ENCODE results near the gene MBP. TPM values are rescaled to one million over a fixed set of nuclear protein-coding genes. Genes with fewer than 3 reads are reported as not detected.
"Not testable (repeated sequence)": the region's sequence is repeated elsewhere in the genome, so short reads cannot be mapped to it uniquely, and the experiment has no call there.

The MBP gene
- total RNA-seq, 1 donor from 2014 or later, result 2,463 TPM

DNA sequence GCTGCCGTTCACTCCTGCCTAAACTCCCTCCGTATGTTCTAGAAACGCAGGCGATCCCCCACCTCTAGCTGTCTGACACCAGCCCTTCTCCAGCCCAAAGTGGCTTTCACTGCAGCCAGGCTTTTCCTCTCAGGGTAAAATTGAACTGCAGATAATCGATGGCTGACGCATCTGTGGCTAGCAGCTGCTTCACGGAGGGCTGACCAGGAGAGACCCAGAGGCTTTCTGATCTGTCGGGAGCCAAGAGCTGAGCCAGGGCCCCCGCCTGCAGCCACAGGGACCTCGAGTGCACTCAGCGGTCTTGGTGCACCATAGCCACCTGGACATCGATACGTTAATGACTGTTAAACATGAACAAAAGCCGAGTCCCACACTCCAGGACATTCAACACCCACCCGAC, 107.5 kb downstream of the MBP start:
- intact Hi-C loops (cut with DNase I), result no loop called here
- no peak for ATAC-seq
- no peak for DNase-seq (ENCODE audit: low spot score)

DNA sequence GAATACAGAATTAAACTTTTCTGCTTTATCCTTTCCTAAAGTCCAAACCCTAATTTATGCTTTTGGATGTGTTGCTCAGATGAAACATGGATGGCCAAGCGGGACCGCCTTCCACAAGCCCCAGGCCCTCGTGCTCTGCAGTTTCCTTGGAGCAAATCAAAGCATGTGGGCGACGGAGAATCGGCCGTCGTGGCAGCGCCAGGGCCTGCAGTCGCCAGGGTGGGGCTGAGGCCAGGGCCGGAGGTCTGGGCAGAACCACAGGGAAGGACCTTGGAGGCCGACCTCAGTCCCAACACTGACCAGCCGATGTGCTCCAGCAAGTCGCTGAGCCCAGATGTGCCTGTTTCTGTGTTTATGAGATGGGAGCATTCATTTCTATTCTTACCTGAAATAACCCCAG, 108.1 kb downstream of the MBP start:
- no peak for DNase-seq (ENCODE audit: low spot score)
- no peak for ATAC-seq
- intact Hi-C loops (cut with DNase I), result no loop called here

DNA sequence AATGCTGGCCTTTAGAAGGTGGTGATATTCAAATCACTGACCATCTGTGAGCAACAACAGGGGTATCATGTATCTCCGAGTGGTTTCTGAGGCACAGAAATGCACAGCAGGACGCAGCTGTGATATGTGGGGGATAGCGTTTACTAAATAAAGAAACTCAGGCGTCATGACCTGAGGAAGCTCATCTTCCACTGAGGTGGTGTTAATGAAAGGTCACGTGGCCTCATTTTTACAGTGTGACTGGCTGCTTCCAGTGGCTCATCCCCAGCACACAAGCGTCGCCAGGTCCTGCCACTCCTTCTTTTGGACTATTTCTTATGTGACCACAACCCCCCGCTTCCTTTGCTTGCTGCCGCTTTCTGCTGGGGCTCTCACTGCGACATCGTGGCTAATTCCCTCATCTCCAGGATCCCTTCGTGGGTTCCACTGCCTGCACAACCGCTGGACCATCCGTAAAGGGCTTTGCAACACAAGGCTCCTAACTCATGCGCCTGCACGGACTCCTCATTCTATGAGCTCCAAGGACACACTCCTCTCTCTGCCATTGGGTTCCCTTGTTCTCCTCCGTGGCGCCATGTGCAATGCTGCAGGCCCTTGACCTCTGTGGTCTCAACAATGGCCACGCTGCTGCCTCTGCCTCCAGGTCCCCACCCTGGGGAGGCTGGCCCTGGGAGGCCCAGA, 109.3 kb downstream of the MBP start:
- intact Hi-C loops (cut with DNase I), result no loop called here
- ATAC-seq (peak; percentile 18), DNase-seq (ENCODE audit: low spot score) (no peak)

DNA sequence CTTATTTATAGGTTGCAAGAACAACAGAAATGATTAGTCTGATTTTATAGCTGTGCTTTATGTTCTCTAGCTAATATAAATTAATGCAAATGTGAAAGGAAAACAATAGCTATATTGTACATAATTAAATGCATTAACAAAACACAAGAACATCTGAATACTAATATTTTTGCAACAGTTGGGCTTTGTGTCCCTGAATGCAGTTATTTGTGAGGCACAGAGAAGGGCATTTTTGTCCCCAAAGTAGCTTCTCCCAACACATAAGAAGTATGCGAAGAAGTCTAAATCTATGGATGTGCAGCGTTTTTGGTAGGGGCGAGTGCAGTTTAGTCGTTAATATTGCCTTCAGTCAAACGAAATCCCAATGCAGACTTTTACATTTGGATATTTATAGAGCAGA, 110.0 kb downstream of the MBP start:
- DNase-seq (ENCODE audit: low spot score), result no peak
- ATAC-seq, result no peak
- intact Hi-C loops (cut with DNase I), result no loop called here

DNA sequence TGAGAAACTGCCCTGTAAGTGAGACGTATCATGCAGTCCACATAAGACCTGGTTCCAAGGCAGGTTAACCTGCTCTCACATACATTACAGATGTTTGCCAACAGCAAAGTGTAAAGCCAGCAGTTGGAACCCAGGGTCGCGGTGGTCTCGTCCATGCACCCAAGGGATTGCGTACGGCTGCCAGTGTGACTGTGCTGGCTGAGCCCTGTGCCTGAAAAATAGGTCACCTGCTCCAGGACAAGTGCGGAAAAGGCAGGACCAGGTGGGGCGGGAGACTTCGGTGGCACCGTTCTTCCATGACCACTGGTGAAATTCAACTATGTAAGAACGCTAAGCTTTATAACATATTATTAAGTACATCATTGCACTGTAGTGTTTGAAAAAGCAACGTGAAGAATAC, 110.5 kb downstream of the MBP start:
- DNase-seq (ENCODE audit: low spot score) (no peak), ATAC-seq (no peak)
- intact Hi-C loops (cut with DNase I), result no loop called here

DNA sequence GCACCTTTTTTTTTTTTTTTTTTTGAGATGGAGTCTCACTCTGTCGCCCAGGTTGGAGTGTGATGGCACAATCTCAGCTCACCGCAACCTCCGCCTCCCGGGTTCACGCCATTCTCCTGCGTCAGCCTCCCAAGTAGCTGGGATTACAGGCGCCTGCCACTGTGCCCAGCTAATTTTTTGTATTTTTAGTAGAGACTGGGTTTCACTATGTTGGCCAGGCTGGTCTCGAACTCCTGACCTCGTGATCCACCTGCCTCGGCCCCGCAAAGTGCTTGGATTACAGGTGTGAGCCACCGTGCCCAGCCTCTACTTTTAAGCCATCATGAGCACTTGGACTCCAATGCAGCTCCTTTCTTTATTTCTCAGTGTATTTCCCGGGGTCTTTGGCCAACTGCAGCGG, 111.1 kb downstream of the MBP start:
- ATAC-seq; intact Hi-C loops (cut with DNase I); DNase-seq (ENCODE audit: low spot score): not testable (repeated sequence)

DNA sequence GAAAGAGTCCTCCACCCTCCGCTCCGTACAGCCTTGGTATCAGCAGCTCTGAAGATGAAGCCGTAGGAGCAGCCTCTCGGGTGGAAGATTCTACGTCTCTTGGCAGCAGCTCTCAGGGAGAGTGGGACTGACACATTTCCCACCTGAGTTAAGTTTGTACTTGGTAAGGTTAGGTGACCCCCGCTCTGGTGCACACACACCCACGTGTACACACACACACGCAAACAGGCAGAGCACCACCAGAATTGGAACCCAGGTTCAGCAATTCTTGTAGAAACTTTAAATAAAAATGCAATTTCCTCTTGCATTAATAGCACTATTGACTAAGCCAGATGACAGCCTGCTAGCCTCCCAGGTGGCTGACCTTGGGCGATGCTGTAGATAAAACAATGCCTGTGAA, 111.5 kb downstream of the MBP start:
- intact Hi-C loops (cut with DNase I), result no loop called here
- ATAC-seq (no peak), DNase-seq (ENCODE audit: low spot score) (no peak)

DNA sequence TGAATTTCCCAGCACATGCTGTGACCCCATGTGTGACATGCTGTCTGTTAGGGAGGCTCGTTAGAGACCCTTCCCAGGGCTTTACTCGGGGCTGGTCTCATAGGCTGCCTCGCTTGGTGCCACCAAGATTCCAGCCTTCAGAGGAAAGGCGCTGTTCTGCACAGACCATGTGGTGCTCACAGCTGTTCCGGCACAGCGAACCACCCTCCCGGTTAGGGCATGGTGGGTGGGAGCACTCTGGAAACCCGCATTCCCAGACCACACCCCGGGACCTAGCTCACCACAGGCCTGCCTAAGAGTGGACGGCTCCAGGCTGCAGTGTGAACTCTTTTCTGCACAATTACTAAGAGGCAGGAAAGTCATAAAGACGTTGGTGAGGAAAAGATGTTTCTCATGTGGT, 112.0 kb downstream of the MBP start:
- DNase-seq (ENCODE audit: low spot score) (no peak), ATAC-seq (no peak)
- intact Hi-C loops (cut with DNase I), result no loop called here

DNA sequence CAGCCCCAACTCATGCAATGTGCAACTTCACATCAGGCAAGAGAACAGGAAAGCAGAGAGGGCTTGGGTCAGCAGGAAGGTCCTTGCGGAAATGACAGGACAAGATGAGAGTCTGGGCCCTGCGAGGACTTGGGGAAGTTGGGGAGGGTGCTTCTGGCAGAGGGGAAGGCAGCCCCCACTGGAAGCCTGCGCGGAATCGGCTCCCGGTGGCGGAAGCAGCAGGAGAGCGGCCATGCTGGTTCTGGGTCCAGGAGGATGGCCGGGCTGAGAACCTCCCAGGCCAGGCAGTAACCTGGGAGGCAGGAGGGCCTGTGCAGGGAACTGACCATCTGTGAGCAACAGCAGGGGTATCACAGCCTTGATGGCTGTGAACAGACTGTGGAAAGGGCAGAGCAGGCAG, 112.9 kb downstream of the MBP start:
- intact Hi-C loops (cut with DNase I), result no loop called here
- ATAC-seq (no peak), DNase-seq (ENCODE audit: low spot score) (no peak)

DNA sequence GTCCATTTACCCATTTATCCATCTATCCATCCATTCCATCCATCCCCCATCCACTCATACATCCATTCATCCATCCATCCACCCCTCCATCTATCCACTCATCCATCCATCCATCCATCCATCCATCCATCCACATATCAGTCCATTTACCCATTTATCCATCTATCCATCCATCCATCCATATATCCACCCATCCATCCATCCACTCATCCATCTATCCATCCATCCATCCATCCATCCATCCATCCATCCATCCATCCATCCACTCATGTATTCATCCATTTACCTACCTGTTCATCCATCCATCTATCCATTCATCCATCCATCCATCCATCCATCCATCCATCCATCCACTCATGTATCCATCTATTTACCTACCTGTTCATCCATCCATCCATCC, 113.9 kb downstream of the MBP start:
- intact Hi-C loops (cut with DNase I); ATAC-seq; DNase-seq (ENCODE audit: low spot score): not testable (repeated sequence)

DNA sequence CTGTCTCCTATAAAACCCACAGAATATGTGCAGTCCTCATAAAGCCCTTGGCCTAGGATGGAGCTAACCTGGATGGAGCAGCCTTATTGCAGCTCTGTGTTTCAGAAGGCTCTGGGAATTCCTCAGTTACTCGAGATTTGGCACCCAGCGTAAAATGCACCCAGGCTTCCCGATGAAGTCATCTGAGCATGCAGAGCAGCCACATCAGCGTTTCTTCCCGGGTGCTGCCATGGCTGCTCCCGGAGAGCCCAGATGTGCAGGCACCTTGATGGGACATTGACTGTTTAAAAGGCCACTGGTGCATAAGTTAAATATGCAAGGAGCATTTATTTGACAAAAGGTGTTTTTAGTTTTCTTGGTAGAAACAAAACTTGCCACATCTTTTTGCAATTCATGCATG, 115.2 kb downstream of the MBP start:
- DNase-seq (ENCODE audit: low spot score) (no peak), ATAC-seq (no peak)
- intact Hi-C loops (cut with DNase I), result no loop called here

DNA sequence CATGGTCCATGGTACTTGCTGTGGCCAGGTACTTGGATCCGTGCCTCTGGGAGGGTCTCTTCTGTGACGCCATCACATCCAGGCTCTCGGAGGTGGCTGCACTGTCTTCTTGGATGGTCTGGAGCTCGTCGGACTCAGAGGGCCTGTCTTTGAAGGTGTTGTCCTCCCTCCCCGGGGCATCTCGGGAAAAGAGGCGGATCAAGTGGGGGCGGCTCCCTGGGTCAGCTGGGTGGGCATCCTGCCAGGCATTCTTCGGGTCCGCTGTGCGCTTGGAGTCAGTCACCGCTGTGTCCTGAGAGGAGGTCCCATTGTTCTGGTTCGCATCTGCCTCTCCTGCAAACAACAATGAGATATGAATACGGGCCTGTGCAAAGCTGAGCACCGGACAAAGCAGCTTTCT, 115.6 kb downstream of the MBP start:
- intact Hi-C loops (cut with DNase I), result no loop called here
- peak; percentile 66 for ATAC-seq
- peak; percentile 88 for DNase-seq (ENCODE audit: low spot score)

DNA sequence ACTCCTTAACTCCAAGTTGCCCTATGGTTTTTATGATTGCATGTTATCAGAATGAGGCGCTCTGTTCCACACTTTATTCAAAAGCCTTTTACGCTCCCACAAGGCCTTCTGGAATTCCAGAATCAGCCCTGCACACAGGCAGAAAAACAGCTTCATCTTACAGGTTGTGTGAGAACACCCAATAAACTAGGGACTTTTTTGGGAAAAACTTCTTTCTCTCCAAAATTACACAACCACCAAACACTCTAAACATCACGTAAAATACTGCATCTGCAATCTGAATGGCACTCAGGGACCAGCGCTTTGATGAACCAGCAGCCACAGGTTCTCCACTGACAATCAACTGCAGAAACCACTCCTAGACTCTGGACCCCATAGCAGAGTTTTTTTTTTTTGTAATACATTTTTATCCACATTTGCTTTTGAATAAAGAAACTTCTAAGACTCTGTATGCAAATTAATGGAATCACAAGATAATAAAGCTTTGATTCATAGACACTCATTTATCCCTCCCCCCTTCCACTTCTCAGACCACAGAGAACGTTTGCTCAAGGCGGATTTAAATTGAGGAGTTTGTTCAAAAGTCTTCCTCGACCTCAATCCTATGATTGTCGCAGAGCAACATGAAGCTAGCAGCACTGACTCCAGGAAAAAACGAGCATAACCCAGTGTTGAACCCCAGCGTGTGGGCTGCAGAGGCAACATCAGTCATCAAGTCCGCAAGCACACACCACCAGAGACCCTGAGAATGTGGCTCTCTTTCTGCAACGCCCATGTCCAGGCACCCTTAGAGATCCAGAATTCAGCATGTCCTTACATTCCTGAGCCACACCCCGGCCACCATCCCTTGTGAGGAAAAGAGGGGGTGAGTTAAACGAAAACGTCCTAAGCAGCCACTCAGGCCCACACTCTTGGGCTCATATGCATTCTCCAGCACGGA, 116.5 kb downstream of the MBP start:
- intact Hi-C loops (cut with DNase I), result no loop called here

DNA sequence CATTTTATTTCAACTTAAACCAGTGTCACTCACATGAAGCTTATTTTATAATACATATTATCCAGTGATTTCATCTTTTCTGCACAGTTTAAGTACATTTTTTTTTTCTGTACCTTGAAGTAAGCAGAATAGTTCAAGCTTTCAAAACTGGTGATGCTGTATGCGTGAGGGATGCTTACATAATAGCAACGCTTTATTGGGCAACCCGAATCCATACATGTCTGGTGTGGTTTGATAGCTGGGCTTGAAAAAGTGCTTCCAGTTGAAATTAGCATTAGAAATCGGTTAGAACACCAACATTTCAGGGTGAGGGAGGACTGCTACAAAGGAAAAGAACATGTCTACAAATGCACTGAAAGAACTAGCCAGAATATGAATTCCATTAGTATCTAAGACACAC, 117.4 kb downstream of the MBP start:
- ATAC-seq (no peak), DNase-seq (ENCODE audit: low spot score) (no peak)
- intact Hi-C loops (cut with DNase I), result no loop called here

More for the DNA sequence above, 116.5 kb downstream of the MBP start:
- DNase-seq (ENCODE audit: low spot score), result no peak
- ATAC-seq, result no peak

DNA sequence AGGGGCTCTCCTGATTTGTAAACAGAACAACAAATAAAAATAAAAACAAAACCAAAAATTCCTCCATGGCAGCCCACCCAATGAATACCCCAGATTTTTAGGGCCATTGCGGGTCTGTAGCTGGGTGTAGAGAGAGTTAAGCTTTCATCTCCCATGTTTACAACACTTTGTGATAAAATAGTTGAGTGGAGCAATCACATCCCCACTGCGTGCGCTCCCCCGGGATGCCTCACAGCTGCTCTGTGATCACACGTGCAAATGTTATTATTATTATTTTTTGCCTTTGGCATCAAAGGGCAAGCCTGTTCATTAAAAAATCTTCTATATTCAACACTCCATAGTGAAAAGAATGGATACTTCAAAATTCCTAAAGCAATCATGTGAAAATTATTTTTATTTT, 118.0 kb downstream of the MBP start:
- no peak for DNase-seq (ENCODE audit: low spot score)
- ATAC-seq, result peak; percentile 63
- intact Hi-C loops (cut with DNase I), result no loop called here

DNA sequence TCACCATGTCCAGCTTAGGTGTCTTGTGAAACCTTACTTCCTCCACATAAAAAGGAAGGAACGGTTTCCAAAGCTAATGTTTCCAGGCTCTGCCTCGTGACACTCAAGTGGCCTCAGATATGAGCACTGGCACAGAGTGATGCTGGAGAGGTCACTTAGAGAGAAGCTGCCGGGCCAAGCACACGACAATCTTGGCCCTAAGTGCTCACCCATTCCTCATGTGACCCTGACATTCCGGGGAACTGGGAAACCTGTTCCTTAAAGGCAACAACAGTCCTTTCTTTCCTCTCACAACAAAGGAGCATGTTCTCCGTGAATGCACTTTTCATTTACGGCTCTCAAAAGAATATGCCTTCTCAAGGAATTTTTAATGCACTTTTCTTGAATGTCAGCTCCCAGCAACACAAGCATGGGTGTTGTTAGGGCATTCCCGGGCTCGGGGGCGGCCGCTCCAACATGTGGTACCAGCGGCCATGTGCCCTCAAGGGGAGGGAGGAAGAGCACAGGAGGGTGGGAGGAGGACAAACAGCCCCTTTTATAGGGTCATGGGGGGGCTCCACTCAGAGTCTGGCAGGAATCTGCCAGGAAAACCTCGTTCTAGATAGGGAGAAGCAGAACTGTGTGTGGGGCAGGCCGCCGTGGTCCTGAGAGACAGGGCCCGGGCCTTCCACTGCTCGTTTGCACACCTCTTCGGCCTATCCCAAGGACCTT, 118.6 kb downstream of the MBP start:
- no peak for DNase-seq (ENCODE audit: low spot score)
- intact Hi-C loops (cut with DNase I), result no loop called here
- ATAC-seq, result peak; percentile 90

DNA sequence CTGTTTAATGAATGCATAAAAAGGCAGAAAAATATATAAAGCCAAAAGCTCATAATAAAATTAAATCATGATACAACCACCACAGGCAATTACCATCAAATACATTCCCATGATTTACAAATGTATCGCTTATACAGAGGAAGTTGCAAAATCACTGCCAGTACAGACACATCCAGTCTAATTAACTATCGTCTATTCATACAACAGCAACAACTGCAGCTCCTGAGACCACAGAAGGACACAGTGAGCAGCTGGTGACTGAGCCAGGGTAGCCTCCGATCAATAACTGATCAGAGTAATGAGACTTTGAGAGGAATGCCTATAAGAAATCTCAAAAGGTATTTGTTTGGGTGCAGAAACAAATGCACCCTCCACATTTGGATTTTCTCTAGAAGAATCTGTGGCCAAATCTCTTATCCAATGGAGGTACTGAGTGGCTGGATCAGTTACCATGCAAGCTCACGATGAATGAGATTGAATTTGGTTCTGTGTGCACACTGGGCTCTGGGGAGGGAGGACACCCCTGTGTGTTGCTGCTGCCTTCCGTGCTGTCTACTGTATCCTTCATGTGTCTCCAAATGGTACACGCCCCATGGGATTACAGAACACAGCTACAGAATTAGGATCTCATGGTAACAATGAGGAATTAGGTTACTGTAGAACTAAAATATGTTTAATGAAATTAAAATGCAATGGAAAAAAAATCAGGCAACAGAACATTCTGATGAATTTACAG, 119.6 kb downstream of the MBP start:
- intact Hi-C loops (cut with DNase I), result loop anchor here (1.0 kb wide), 1 partner anchor 42 kb away; no protein-coding TSS in a partner anchor
- ATAC-seq (no peak), DNase-seq (ENCODE audit: low spot score) (no peak)

DNA sequence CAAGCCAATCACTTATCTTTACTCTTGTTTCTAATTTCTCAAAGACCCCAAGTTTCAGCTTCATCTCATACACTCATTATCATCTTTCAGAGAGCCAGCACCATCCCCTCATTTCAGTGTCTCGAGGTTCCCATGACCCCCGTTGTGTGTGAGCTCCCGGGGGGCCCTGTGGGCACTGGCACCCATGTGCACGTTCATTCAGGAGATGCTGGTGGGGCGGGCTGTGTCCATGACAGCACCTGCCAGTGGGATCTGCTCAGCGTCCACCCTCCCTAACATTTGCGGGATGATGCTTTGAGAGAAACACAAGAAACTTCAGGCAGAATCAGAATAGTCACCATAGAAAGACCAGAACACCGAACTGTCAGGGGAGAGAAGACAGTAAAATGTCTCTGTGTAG, 120.5 kb downstream of the MBP start:
- intact Hi-C loops (cut with DNase I), result loop anchor here (1.0 kb wide), 1 partner anchor 43 kb away; no protein-coding TSS in a partner anchor
- no peak for ATAC-seq
- no peak for DNase-seq (ENCODE audit: low spot score)

DNA sequence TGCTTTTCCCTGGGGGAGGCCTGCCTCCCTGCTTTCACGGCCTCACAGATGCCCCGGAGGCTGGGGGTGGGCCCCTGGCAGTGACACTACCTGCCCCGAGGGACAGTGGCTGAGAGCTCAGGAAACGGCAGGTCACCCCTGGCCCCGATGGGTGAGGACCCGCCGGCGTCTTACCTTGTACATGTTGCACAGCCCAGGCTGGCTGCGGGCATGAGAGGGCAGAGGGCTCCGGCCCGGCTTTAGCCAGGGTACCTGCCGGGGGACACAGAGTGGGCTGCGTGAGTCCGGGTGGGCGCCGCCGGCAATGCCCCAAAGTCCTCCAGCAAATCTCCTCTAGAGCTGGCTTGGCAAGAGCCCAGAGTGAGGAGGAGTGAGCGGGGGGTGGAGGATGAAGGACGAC, 122.9 kb downstream of the MBP start:
- no peak for DNase-seq (ENCODE audit: low spot score)
- intact Hi-C loops (cut with DNase I), result no loop called here
- no peak for ATAC-seq
